ENCODE data around the gene GNA14. TPM values are rescaled to one million over a fixed set of nuclear protein-coding genes. Genes with fewer than 3 reads are reported as not detected.

The GNA14 gene
- total RNA-seq, 1 donor from 2014 or later = 0.22 TPM

DNA sequence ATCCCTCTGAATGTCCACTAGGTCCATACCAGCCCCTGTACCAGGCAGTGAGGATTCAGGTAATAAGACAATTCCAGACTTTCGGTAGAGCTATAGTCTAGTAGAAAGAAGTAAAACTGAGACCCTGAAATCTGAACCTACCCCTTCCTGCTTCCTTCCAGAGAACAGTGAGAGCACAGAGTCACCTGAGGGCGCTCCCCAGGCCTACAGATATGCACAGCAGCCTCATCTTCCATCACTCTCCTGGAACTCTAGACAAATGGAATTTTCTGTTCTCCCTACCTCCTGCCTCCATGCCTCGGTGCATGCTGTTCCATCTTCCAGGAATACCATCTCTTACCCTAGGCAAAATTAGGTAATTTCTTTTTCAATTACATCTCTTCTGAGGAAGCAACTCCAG, 3.1 kb upstream of the GNA14 start:
- H3K4me3 Mint-ChIP-seq (ENCODE audit: unreplicated experiment) = no peak overlapping the region
- H3K27ac Mint-ChIP-seq (ENCODE audit: unreplicated experiment) = no peak overlapping the region
- H3K9me3 Mint-ChIP-seq (ENCODE audit: low read depth) = no peaks in the 10 kb centered on the region
- no peaks in the 10 kb centered on the region for H3K4me1 Mint-ChIP-seq (ENCODE audit: low read depth)
- TF ChIP-seq, protein P1, sequence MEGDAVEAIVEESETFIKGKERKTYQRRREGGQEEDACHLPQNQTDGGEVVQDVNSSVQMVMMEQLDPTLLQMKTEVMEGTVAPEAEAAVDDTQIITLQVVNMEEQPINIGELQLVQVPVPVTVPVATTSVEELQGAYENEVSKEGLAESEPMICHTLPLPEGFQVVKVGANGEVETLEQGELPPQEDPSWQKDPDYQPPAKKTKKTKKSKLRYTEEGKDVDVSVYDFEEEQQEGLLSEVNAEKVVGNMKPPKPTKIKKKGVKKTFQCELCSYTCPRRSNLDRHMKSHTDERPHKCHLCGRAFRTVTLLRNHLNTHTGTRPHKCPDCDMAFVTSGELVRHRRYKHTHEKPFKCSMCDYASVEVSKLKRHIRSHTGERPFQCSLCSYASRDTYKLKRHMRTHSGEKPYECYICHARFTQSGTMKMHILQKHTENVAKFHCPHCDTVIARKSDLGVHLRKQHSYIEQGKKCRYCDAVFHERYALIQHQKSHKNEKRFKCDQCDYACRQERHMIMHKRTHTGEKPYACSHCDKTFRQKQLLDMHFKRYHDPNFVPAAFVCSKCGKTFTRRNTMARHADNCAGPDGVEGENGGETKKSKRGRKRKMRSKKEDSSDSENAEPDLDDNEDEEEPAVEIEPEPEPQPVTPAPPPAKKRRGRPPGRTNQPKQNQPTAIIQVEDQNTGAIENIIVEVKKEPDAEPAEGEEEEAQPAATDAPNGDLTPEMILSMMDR (IDR thresholded peaks at IDR 0.05) = no peak
- no peaks in the 10 kb centered on the region for H3K27me3 Mint-ChIP-seq (ENCODE audit: low read depth)
- no peaks in the 10 kb centered on the region for H3K36me3 Mint-ChIP-seq (ENCODE audit: low read depth)
- DNase-seq (ENCODE audit: low spot score) = no peak

DNA sequence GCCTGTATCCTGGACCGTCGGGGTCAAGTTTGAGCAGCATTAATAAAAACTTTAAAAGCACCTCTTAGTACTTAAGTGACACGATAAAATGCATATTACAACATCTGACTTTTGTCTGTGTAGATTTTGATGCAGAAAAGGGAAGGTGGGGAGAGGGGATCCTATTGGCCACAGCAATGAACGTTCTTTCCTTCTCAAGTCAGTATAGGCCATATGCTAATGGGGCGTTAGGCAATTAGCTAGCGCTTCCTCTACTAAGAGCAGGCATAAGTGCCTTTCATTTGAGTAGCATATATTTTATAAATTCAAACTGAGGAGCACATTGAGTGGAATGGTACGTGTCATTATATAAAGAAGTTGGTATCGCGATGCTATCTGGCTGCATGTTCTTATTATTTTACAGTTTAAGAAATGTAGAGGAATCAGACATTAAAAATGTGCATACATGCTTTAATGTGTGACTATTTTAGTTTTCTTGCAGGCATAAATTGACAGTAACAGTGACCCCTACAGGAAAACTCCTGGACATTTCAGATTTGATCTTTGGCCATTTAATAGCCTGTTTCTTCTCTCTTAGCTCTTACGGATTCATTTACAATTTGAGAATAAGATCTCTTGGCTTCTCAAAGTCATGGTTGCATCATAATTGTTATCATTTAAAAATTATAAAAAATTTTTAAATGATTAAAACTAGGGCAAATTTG, 1.1 kb upstream of the GNA14 start:
- Mint-ChIP-seq H3K36me3 (ENCODE audit: low read depth) (no peaks in the 10 kb centered on the region), H3K27ac (ENCODE audit: unreplicated experiment) (no peak overlapping the region), H3K4me1 (ENCODE audit: low read depth) (no peaks in the 10 kb centered on the region), H3K27me3 (ENCODE audit: low read depth) (no peaks in the 10 kb centered on the region), H3K4me3 (ENCODE audit: unreplicated experiment) (no peak overlapping the region), H3K9me3 (ENCODE audit: low read depth) (no peaks in the 10 kb centered on the region)
- TF ChIP-seq, protein P1 (IDR thresholded peaks at IDR 0.05) = peak; percentile 77
- DNase-seq (ENCODE audit: low spot score) = no peak

DNA sequence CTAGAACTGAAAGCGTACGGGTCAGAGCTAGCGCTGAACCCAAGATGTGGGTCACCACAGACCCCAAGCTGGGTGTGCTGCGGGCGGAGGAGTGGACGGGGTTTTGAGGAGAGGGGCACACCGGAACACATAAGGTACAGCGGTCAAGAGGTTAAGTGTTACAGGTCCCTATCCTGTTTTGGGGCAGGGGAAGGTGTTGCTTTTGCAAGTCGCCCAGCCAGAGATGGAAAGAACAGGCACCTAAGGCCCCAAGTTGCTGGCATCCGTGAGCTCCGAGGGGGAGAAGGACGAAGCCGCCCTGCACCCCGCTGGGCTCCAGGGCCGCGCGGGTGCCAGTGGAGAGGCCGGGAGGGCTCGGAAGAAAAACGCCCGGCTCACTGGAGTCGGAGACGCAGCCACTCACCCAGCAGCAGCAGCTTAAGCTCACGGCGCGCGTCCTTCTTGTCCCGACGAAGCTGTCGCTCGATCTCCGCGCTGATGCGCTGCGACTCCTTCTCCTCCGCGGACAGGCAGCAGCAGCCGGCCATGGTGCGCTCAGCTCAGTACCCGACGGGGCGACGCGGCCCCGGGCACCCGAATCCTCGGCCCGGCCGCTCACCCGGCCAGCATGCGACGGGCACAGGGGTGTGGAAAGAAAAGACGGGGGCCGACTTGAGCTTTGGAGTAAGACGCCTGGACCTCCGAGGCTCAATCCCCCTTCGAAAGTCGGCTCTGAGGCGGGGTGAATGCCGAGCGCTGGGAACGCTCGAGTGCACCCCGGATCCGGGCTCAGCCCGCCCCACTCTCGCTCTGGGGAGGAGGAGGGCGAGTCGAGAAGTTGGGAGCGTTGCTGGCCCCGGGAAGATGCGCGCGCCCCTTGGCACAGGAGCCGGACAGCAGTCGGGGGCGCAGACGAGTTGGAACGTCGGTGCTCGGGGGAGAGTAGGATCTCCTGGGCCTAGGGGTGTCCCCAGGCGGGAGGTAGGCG, 572 bp downstream of the GNA14 start:
- DNase-seq (ENCODE audit: low spot score) = no peak
- Mint-ChIP-seq H3K9me3 (ENCODE audit: low read depth) (no peaks in the 10 kb centered on the region), H3K4me3 (ENCODE audit: unreplicated experiment) (peak overlapping the region; percentile 40), H3K36me3 (ENCODE audit: low read depth) (no peaks in the 10 kb centered on the region), H3K4me1 (ENCODE audit: low read depth) (no peaks in the 10 kb centered on the region), H3K27ac (ENCODE audit: unreplicated experiment) (no peak overlapping the region), H3K27me3 (ENCODE audit: low read depth) (no peaks in the 10 kb centered on the region)
- TF ChIP-seq, protein P1 (IDR thresholded peaks at IDR 0.05) = no peak

DNA sequence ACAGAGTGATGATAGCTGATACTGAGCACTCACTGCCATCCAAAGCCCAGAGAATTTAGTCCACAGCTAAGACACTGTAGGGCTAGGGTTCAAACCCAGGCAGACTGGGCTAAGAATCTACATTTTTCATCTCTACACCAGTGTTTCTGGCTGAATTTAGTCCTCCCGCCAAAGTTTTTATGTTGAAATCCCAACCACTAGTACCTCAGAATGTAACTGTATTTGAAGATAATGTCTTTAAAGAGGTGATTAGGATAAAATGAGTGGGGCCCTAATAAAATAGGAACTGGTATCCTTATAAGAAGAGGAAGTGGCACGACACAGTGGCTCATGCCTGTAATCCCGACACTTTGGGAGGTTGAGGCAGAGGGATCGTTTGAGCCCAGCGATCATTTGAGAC, 4.3 kb downstream of the GNA14 start:
- no peaks in the 10 kb centered on the region for H3K9me3 Mint-ChIP-seq (ENCODE audit: low read depth)
- TF ChIP-seq, protein P1 (IDR thresholded peaks at IDR 0.05) = no peak
- H3K4me1 Mint-ChIP-seq (ENCODE audit: low read depth) = no peaks in the 10 kb centered on the region
- H3K36me3 Mint-ChIP-seq (ENCODE audit: low read depth) = no peaks in the 10 kb centered on the region
- no peak overlapping the region for H3K4me3 Mint-ChIP-seq (ENCODE audit: unreplicated experiment)
- no peak for DNase-seq (ENCODE audit: low spot score)
- no peak overlapping the region for H3K27ac Mint-ChIP-seq (ENCODE audit: unreplicated experiment)
- peaks cover 5% of the 10 kb centered on the region for H3K27me3 Mint-ChIP-seq (ENCODE audit: low read depth)

DNA sequence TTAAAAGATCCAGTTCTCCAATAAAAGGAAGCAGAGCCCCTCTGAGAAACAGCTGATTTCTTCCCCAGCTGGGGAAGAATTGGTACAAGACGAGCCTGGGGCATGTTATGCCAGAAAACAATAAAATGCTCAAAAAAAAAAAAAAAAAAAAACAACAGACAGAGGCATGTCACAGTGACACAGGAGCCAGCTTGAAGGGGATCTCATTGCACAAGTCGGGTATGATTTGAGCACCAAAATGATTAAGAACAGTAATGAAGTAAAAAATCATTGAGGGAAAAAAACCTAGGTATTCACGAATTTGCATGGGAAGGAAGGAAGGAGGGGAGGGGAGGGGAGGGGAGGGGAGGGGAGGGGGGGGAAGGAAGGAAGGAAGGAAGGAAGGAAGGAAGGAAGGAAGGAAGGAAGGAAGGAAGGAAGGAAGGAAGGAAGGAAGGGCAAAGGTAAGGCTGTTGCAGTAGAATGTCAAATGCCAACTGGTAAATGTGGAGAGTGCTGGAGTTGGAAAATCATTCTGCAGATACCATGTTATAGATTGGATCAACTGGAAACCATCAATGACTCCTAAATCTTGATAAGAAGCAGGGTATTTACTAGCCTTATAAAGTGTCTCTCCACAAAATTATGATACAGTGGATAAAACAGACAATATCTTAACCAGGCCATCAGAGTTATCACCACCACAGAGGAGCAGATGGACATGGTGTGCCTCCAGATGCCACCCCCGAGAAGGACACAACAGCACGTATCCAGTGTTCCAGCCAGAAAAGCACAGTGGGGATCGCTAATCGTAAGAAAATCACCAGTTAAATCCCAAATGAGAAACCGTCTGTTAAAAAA, 7.2 kb downstream of the GNA14 start:
- Mint-ChIP-seq H3K36me3 (ENCODE audit: low read depth) (no peaks in the 10 kb centered on the region), H3K9me3 (ENCODE audit: low read depth) (no peaks in the 10 kb centered on the region), H3K4me3 (ENCODE audit: unreplicated experiment) (no peak overlapping the region), H3K27me3 (ENCODE audit: low read depth) (peaks cover 10% of the 10 kb centered on the region), H3K4me1 (ENCODE audit: low read depth) (no peaks in the 10 kb centered on the region), H3K27ac (ENCODE audit: unreplicated experiment) (no peak overlapping the region)
- DNase-seq (ENCODE audit: low spot score) = no peak
- TF ChIP-seq, protein P1 (IDR thresholded peaks at IDR 0.05) = no peak

Measured in chondrocyte (in vitro differentiated cells).